Measurements from ENCODE around the gene COQ10A. TPM values are rescaled to one million over a fixed set of nuclear protein-coding genes. Genes with fewer than 3 reads are reported as not detected.

COQ10A gene
- total and polyA plus RNA-seq, 2 of the 13 experiments (the other 11 are each of a cell fraction or from before 2014, with no cell fraction given) = 21.0 to 37.3 TPM

GRCh38 chr12:56311003-56311402 is 44.3 kb downstream of the COQ10A start:
- H3K4me1 ChIP-seq (ENCODE audit: insufficient read depth, low read length) = peaks cover 12% of the 10 kb centered on the region
- DNase-seq (ENCODE audit: low spot score) = no peak
- no peaks in the 10 kb centered on the region; a peak in 1 of 5 replicates for H3K27me3 ChIP-seq (ENCODE audit: control insufficient read depth in 1 of 2, insufficient read depth in 2 of 2, low read length in 2 of 2)
- no peak overlapping the region for H3K27ac ChIP-seq (ENCODE audit: extremely low read length, insufficient read depth, low read length)
- no peak overlapping the region for H3K9ac ChIP-seq (ENCODE audit: insufficient read depth, low read depth, low read length)
- H3K79me2 ChIP-seq (ENCODE audit: insufficient read depth, low read length) = peaks cover 17% of the 10 kb centered on the region
- peaks cover 12 to 19% of the 10 kb centered on the region in 2 experiments for H3K36me3 ChIP-seq (replicated peaks in 1 of 2; ENCODE audit: control insufficient read depth in 1 of 2, insufficient read depth in 2 of 2, low read length in 2 of 2)
- BruUV-seq (replicated peaks) = no TSS peak
- ATAC-seq = no peak
- no peak for FAIRE-seq
- no peak overlapping the region for H2AFZ ChIP-seq (ENCODE audit: low read length)
- H3K4me2 ChIP-seq (ENCODE audit: low read depth, low read length) = no peak overlapping the region
- POLR2A ChIA-PET = interaction anchor here (1.1 kb wide), 1 partner anchor 12 kb away, joined by 3 read pairs; no protein-coding TSS in a partner anchor
- CTCF ChIA-PET (ENCODE audit: low intra/inter-chr PET ratio, low total read pairs) = no interaction called here
- 97% methylated on average over 12 of the region's 12 CpGs for WGBS (ENCODE audit: low lambda C conversion rate)
- in situ Hi-C loops (cut with HindIII; ENCODE audit: extremely low pct_ligation_motif_present, low pct_unique_long_range_greater_than_20kb) = no loop called here
- H4K20me1 ChIP-seq (ENCODE audit: insufficient read depth, low read length) = no peaks in the 10 kb centered on the region
- intact Hi-C loops (cut with micrococcal nuclease; ENCODE audit: unreplicated experiment) = no loop called here
- no peak overlapping the region for H3K4me3 ChIP-seq (replicated peaks in 1 of 3; ENCODE audit: insufficient read depth in 1 of 3, low read depth in 2 of 3, low read length in 3 of 3)
- no peaks in the 10 kb centered on the region for H3K9me3 ChIP-seq (ENCODE audit: low read length)
- TF ChIP-seq NAIF1 (CRISPR knock-in tag; IDR thresholded peaks at IDR 0.05; ENCODE audit: borderline replicate concordance) = no peak
- TF ChIP-seq ATF2 (CRISPR knock-in tag; IDR thresholded peaks at IDR 0.05) = no peak
- peak; percentile 20 for TF ChIP-seq AGO2 (optimal IDR thresholded peaks at IDR 0.05; ENCODE audit: low read depth, low read length)
- no peak for TF ChIP-seq DMTF1 (CRISPR knock-in tag; IDR thresholded peaks at IDR 0.05)
- no peak for TF ChIP-seq ETS1 (CRISPR knock-in tag; IDR thresholded peaks at IDR 0.05)
- TF ChIP-seq KDM2A (CRISPR knock-in tag; IDR thresholded peaks at IDR 0.05; ENCODE audit: borderline replicate concordance, low read depth) = no peak
- TF ChIP-seq JDP2 (CRISPR knock-in tag; IDR thresholded peaks at IDR 0.05; ENCODE audit: borderline replicate concordance) = no peak
- TF ChIP-seq POLR2G (IDR thresholded peaks at IDR 0.05; ENCODE audit: low read depth, low read length) = peak; percentile 31; the same call in 1 of the 2 replicates
- TF ChIP-seq ZFP91 (CRISPR knock-in tag; IDR thresholded peaks at IDR 0.05; ENCODE audit: borderline replicate concordance) = no peak
- no peak for TF ChIP-seq NPAS2 (CRISPR knock-in tag; IDR thresholded peaks at IDR 0.05; ENCODE audit: borderline replicate concordance)
- peak; percentile 82 for TF ChIP-seq RBM22 (optimal IDR thresholded peaks at IDR 0.05; ENCODE audit: low read length)
- TF ChIP-seq ZNF816 (CRISPR knock-in tag; IDR thresholded peaks at IDR 0.05; ENCODE audit: borderline replicate concordance) = no peak
- no peak for TF ChIP-seq GMEB2 (CRISPR knock-in tag; IDR thresholded peaks at IDR 0.05; ENCODE audit: low read depth)
- TF ChIP-seq FOXO1 (CRISPR knock-in tag; IDR thresholded peaks at IDR 0.05) = no peak

All from HepG2 (cell line).